ENCODE measurements around the gene RIOK3.
"Not testable (repeated sequence)": the region's sequence is repeated elsewhere in the genome, so short reads cannot be mapped to it uniquely, and the experiment has no call there.

Gene RIOK3

DNA sequence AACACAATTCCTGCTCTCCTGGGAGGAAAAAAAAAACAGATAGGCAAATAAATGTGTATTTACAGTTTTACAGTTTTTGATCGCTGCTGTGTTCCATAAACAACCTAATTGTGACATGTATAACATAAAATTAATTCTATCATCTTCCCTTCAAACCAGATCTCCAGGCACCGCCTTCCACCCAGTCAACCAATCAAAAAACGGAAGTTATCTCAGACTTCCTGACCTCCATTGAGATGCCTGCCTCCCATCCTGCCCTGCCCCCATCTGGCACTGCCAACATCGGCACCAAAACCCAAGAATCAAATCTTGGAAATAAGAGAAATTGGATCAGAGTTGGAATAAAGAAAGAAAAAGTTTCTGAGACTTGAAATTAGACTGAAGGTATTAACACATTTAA is 3.1 kb upstream of the RIOK3 start:
- in situ Hi-C loops (cut with MboI; ENCODE audit: low sequenced_read_pairs): no loop called here

DNA sequence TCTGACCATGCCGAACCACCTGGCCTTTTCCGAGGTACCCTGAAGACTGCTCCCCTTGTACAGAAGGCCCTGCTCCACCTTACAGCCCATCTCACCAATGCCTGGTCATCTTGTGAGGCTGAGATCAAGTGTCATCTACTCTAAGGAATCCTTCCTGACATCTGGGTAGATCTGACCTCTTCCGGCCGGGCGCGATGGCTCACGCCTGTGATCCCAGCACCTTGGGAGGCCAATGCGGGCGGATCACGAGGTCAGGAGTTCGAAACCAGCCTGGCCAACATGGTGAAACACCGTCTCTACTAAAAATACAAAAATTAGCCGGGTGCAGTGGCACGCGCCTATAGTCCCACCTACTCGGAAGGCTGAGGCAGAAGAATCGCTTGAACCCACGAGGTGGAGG is 2.1 kb upstream of the RIOK3 start:
- in situ Hi-C loops (cut with MboI; ENCODE audit: low sequenced_read_pairs): no loop called here

GRCh38 chr18:23451491-23451890 is 1.6 kb upstream of the RIOK3 start:
- in situ Hi-C loops (cut with MboI; ENCODE audit: low sequenced_read_pairs): no loop called here

DNA sequence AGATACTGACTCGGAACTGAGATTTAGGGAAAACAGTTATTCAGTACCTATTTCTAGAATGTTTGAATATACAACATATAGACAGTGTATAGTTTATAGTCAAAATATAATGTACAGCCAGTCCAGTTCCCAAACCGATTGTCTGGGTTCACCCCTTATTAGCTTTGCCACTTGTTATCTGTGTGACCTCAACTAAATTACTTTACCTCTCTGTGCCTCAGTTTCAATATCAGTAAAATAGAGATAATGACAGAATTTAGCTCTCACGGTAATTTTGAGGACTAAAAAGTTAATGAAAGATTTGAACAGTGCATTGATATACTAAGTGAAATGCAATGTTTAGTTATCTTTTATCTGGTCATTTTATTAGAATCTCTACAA is 750 bp upstream of the RIOK3 start:
- in situ Hi-C loops (cut with MboI; ENCODE audit: low sequenced_read_pairs): no loop called here

GRCh38 chr18:23453680-23454058 is 582 bp downstream of the RIOK3 start:
- in situ Hi-C loops (cut with MboI; ENCODE audit: low sequenced_read_pairs): no loop called here

GRCh38 chr18:23456835-23457234 is 3.7 kb downstream of the RIOK3 start:
- in situ Hi-C loops (cut with MboI; ENCODE audit: low sequenced_read_pairs): no loop called here

- in situ Hi-C loops (cut with MboI; ENCODE audit: low sequenced_read_pairs): no loop called here
Measured at GRCh38 chr18:23458830-23459529, 5.9 kb downstream of the RIOK3 start.

GRCh38 chr18:23459530-23459921 is 6.4 kb downstream of the RIOK3 start:
- in situ Hi-C loops (cut with MboI; ENCODE audit: low sequenced_read_pairs): no loop called here

DNA sequence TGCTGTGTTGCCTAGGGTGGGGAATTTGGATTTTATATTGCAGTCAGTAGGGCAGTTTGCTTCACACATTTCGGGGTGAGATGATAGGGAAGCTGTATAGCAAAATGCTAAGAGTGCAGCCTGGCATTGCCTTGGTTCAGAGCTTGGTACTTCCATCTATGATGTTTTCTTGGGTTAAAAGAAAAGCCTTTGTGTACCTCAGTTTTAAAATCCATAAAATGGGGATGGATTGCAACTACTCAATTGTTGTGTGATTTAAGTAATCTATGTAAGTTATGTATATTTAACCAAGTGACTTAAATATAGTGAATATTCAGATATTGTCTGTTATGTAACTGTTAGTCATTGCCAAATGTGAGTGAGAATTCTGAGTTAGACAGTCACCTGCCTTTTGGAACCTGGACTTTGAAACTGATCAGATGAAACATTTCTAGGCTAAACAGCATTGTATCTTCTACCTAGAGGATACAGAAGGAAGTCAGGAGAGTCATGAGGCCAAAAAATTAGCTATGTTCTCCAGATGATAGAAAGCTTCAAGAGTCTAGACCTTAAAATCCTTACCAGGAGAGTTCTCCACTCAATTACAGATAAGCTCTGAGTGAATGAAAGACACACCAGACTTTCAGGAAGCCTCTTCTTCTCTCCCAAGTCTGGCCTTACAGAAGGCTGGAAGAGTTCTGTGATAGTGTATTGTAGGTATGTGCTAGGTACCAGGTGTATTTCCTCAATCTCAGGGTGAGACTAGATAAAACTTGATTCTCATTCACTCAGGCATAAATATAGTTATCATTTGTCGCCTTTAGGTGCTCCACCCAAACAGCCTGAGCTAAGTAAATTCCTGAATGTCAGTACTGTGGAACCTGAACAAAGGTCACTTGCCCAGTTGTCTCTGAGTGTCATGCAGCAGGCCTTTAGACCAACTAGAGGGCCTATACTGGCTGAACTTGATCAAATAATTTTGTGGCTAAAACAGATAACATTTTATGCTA is 7.5 kb downstream of the RIOK3 start:
- in situ Hi-C loops (cut with MboI; ENCODE audit: low sequenced_read_pairs): no loop called here

DNA sequence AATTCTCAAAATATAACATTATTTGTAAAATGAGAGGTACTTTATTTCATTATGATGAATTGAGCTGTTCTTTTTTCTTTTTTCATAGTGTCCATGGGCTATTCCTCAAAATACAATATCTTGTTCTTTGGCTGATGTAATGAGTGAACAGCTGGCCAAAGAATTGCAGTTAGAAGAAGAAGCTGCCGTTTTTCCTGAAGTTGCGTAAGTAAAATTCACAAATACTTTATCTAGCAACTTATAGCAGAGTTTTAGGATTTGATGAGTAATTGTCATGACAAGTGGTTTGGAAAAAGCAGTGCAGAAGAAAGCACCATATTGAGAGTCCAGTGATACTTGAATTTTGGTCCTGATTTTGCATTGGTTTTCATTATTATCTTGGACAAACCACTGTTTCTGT is 9.8 kb downstream of the RIOK3 start:
- in situ Hi-C loops (cut with MboI; ENCODE audit: low sequenced_read_pairs): no loop called here

DNA sequence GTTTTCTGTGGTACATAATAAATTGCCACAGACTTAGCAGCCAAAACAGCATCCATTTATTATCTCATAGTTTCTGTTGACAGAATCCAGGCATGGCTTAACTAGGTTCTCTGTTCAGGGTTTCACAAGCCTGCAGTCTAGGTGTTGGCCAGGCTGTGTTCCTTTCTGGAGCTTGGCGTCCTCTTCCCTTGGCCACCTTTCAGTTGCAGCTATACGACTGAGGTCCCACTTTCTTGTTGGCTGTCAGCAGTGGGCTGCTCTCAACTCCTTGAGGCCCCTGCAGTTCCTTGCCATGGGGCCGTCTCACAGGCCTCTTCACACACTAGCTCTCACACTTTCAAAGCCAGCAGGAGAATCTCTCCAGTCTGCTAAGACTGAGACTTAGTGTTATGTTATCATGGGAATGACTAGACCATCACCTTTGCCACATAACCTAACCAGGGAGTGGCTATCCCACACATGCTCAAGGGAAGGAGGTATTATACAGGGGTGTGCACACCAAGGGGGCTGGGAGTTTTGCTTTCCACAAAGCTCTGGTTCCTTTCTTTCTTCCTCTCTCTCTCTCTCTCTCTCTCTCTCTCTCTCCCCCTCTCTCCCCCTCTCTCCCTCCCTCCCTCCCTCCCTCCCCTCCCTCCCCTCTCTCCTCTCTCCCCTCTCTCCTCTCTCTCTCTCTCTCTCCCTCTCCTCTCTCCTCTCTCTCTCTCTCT is 15.8 kb downstream of the RIOK3 start:
- in situ Hi-C loops (cut with MboI; ENCODE audit: low sequenced_read_pairs): no loop called here

- in situ Hi-C loops (cut with MboI; ENCODE audit: low sequenced_read_pairs): no loop called here
Measured at GRCh38 chr18:23470620-23471387, 17.7 kb downstream of the RIOK3 start.

DNA sequence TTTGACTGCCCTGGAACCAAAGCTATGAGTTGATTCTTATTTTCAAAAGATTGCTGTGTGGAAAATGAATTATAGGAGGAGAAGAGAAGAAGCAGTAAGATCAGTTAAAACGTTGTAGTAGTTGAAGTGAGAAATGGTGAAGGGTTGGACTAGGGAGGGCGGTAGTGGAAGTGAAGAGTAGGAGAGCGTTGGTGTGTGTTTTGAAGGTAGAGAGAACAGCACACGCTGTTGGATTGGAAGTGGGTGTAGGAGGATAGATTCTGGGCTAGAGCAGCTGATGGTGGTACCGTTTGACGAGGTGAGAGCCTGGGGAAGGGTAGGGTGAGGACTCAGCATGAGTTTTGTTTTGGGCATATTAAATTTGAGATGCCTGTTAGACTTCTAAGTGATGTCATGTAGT is 18.4 kb downstream of the RIOK3 start:
- in situ Hi-C loops (cut with MboI; ENCODE audit: low sequenced_read_pairs): no loop called here

GRCh38 chr18:23479829-23480505 is 26.9 kb downstream of the RIOK3 start:
- in situ Hi-C loops (cut with MboI; ENCODE audit: low sequenced_read_pairs): no loop called here

DNA sequence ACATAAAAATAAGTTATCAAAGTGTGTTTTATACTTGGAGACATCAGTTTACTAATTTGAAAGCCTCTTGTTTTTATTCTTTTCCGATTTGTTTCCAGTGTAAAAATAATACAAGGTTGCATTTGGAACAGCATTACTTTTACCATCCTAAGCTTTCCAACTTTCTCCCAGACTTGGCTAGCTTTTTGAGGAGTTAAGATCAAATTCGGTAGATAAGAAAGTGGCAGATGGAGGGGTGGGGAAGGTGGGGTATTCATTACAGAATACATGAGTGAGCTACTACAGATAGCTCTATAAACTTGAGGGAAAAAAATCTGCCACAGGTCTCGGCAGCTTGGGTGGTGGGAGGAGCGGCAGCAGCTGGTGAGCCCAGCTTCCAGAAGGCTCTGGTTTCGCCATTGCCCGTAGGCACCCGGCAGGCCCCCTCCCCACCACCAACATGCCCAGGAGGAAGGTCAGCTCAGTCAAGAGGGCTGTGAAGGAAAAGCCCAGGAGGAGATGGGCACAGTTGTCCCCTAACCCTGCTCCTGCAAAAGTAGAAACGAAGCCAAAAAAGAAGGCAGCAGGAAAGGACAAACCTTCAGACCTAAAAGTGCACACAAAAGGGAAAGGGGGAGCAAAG is 31.6 kb downstream of the RIOK3 start:
- in situ Hi-C loops (cut with MboI; ENCODE audit: low sequenced_read_pairs): no loop called here

- in situ Hi-C loops (cut with MboI; ENCODE audit: low sequenced_read_pairs): no loop called here
Measured at GRCh38 chr18:23485386-23485785, 32.3 kb downstream of the RIOK3 start.

DNA sequence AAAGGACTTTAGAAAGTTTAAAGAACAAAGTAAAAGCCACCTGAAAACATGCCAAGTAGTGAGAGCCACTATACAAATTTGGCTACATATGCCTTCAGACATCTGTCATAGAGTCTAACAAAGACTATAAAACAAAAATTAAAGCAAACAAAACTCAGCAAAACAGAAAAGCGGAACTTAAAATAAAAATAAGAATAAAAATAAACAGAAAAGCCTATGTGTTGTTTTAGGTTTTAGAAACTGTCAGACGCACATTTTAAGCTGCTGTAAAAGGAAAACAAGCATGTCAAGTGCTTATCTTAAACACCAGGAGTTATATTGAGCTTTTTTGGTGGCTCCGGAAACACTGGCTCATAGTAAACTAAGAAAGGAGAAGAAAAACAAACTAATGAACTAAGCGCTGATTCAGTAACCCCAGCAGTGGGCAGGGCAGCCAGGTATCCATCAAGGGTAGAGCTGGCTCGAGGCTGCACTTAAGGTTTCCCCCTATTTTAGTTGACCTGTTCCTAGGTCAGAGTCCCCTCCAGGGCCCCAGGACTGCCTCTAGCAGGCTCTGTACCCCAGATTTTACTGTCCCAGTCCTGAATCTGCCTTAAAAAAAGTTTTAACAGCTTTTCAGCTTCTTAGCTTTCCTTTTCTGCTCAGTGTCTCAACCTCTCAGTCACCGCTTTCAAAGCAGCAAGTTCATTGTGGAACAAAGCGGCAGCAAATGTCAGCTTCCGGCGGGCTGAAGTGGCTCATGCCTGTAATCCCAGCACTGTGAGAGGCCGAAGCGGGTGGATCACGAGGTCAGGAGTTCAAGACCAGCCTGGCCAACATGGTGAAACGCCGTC is 34.9 kb downstream of the RIOK3 start:
- in situ Hi-C loops (cut with MboI; ENCODE audit: low sequenced_read_pairs): no loop called here

GRCh38 chr18:23489586-23489985 is 36.5 kb downstream of the RIOK3 start:
- in situ Hi-C loops (cut with MboI; ENCODE audit: low sequenced_read_pairs): not testable (repeated sequence)

DNA sequence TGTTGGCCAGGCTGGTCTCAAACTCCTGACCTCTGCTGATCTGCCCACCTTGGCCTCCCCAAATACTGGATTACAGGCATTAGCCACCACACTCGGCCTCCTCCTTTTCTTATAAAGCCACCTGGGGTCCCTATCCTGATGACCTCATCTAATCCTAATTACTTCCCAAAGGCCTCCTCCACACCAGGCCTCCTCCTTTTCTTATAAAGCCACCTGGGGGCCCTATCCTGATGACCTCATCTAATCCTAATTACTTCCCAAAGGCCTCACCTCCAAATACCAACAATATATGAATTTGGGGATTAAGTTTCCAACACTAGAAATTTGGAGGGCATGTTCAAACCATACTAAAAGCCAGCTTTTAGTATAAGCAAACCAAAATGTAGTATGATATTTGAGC is 40.6 kb downstream of the RIOK3 start:
- in situ Hi-C loops (cut with MboI; ENCODE audit: low sequenced_read_pairs): no loop called here

All from hTERT RPE-1 (cell line).